DMS 273 (cell line): ENCODE measurements around the gene FGF13.

Source experiments
- DNase-seq: peaks from one replicate; lab custom pipeline; 2025; ENCODE audit not compliant: unreplicated experiment; lab: John Stamatoyannopoulos, UW

Gene FGF13

DNA sequence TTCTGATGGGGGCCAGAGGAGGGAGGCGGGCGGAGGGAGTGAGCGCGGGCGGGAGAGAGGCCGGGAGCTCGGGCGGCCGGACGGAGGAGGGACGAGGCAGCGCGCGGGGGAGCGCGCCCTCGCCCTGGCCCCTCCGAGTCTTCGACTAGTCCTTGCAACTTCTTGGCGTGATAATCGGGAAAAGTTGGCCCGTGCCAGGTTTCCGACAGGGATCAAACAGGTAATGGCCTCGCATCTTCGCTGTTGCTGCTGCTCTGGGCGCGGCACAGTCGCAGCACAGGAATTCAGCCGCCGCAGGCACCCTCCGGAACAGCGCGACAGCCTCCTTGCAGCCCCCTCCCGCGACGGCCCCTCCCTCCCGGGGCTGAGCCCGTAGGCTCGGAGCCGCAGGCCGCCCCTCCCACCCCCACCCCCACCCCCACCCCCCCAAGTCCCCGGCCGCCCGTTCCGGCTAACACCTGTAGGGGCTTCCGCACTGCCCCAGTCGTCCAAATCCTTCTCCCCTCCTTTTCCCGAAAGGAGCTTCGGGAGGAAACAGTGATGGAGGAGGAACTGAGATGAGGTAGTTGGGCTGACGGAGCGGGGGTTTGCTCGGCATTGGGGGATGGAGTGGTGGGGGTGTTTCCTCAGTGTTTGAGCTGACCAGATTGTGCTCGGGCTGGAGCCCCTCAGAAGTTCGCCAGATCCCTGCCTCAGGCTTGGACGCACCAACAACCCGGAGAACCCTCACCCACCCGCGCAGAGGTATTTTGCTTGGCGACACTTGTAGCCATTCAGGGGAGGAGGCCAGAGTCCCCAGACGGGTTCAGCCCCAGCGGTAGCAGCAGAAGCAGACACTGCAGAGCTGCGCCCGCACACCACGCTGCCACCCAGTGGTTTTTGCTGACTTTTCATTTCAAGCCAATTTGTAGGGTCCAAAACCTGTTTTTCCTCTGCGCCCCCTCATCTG is at the start of gene FGF13:
Gene FGF13 (minus strand): TSS at position 319 of the 949 bp plus-strand sequence. CDS start 714 bp downstream, outside the sequence.
- peak; percentile 49 for DNase-seq

DNA sequence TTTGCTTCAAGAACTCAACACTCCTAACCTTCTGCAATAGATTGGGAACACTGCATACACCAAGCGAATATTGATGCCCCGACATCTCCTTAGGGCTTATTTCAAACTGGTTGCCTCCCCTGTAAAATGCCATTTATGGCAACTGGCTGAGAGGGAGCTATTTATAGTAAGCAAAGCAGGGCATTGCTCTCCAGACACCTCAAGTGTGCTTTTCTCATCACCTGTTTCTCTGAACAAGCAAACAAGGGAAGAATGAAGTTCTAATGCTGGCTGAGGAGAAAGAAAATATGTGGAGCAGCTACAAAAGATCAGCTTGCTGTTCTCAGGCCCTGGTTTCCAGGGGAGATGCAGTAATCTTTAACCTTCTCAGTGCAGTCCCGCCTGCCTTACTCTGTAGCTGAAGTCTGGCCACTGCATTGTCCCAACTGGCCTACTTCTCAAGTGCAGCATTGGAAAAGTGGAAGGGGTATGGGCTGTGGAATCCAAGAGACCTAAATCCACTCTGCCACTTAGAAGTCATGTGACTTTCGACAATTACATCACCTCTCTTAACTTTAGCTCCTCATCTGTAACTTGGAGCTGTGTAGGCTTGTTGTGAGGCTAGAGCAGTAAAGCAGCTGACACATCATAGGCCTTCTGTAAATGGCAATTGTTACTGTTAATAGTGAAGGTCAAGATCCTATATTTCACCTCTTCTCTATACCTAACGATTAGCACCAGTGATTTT is 47.9 kb upstream of the FGF13 start:
- DNase-seq = no peak

DNA sequence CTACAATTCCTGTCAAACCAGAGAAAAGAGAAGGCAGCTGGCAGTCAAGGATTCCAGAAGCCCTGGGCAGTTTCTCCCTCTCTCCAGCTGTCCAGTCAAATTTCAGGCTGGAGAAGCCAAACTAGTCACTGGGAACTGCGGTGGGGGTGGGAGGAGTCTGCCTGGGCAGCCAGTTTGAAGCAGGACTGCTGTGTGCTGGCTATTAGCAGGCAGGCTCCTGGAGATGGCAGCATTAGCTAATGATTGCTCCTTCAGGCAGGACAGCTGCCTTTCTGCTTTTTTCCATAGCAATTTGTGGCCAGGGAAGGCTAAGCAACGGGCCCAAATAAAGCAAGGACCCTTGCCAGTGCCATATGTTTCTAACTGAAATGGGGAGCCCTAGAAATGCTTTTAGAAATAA is 44.7 kb upstream of the FGF13 start:
- peak; percentile 49 for DNase-seq

DNA sequence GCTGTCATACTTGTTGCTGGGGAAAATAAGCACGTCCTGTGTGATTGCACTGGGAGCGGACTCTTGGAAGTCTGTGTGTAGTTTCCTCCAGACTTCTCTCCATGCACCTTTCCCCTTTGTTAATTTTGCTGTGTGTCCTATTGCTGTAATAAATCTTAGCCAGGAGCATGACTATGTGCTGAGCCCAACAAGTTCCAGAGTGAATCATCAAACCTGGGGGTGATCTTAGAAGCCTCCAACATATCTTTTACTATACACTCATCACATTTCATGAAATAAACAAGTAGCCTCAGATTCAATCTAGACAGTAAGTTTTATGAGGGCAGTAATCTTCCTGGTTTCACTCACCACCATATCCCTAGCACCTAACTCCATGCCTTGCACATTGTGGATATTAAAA is 43.3 kb upstream of the FGF13 start:
- no peak for DNase-seq

DNA sequence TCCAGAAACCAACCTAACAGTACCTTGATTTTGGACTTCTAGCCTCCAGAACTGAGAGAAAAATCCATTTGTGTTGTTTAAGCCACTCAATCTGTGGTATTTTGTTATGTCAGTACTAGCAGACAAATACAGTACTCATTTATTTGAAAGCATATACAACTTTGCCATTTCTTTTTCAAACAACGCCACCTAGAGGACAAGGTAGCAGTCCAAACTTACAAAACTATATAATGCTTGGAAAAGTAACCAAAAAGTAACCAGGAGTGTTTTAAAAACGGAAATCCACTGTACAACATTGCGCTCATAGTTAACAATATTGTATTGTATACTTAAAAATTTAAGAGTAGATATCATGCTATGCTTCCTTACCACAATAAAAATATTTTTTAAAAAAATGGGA is 37.0 kb upstream of the FGF13 start:
- peak; percentile 63 for DNase-seq

DNA sequence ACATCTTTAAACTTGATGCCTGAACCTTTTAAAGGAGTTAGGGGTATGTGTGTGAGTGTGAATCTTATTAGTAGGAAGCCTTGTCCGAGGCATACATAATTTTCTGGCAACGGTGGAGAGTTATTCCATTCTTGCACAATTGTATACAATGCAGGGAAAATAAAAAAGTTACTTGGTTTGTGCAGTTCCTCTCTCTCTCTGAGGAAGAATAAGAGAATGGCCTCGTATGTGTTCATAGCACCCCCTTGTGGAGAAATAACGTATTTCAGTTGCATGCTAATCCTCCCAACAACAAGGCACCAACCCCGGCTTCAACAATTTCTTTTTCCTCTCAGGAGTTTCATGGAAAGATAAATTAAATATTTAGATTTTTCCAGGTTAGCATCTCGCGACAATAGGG is 33.7 kb upstream of the FGF13 start:
- peak; percentile 81 for DNase-seq

DNA sequence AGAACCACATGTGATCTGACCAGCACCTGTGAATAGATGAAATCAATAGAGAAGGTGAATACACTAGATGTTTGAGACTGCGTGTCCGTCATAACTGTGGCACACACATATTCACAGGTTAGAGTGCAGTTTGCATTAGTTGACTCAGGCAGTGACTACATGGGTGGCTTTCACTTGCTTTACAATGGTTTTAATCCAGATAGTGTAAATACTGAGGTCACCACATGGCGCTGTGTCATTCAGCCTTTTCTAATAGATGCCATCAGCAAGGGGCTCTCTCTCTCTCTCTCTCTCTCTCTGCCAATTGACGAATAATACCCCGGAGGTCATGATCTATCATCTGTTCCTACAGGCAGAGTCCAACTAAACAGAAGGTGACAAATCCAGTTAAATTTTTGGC is 30.7 kb upstream of the FGF13 start:
- no peak for DNase-seq

DNA sequence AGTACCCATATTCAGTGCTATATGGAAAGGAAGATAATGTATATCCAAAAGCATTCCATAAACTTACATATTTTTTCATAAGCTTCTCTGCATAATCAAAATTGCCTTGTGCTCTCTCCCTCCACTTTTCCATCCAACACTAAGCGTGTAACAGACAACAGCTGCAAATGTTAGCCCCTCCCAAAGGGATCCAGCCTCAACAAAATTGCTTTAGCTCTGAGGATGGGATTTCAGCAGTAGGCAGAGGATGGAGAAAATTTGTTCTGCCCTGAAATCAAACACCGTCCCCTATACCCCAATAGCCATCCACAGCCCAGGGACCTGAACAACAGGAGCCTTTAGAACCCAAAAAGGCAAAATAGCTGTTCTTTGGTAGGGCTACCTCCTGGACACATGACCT is 28.8 kb upstream of the FGF13 start:
- DNase-seq = no peak

DNA sequence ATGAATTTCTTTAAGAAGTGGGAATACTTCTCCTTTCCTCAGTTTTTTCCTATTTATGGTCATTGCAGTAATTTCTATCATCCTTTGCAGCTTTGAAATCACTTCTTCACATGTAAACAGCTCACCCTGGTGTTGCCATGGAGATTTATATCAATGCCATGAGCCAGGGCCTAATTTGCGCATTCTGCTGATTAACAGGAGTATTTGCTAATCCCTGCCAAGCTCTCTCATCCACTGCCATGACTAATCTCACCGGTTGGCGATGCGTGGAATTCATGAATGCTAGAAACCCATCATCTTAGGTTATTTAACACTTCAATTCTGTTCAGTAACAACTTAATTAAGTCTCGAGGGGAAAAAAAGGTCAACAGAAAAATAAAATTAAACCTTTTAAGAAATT is 11.8 kb upstream of the FGF13 start:
- no peak for DNase-seq

DNA sequence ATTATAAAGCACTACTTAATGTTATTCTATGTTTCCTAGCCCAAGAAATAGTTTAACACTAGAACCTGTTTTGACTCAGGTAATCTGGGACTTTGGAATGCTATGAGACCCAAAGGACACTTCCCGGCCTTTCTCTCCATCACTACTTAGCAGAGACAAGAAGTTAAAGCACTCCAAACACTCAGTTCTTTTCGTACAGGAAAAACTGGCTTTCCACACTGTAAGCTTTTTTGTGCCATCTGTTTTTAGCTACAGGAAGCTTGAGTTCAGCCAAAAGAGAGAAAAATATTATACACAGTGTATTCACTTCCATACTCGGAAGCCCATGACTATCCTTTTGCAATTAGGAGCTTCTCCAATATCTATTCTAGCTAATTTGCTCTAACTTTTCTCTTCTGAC is 7.9 kb upstream of the FGF13 start:
- no peak for DNase-seq

DNA sequence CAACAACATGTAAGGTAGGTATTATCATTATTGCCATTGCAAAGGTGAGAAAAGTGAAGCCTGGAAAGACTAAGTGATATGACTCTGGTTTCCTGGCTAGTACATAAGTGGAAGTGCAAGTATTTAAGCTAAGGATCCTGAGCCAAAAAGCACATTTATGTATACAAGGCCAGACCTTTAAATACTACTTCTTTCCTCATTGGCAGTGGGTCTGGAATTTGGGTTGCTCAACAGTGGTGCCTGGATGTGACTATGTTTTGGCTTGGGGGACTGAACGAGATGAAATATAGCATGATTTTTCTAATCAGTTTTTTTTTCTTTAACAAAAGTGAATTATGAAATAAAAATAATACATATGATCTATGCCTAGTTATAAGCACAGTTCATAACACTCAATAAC is 7.4 kb upstream of the FGF13 start:
- no peak for DNase-seq

DNA sequence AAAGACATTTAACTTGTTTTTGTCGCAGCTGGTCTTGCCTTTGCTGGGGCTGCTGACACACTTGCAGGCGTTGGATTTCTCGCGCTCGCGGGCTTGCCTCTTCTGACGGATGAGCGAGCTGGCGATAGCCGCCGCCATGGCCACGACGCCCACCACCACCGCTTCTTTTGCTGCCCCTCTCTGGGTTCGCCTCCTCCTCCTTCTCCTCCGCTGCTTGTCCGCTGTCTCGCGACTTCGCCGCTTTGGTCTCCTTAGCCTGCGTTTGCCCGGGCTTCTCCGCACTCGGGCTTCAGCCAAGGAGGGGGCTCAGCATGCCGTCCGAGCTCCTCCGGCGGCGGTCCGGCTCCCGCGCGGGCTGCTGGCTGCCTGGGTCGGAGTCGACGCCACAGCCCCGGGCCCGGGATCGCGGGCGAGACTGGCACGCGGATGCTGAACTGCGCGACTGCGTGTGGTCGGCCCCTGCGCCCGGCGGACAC is 613 bp downstream of the FGF13 start:
- peak; percentile 15 for DNase-seq

DNA sequence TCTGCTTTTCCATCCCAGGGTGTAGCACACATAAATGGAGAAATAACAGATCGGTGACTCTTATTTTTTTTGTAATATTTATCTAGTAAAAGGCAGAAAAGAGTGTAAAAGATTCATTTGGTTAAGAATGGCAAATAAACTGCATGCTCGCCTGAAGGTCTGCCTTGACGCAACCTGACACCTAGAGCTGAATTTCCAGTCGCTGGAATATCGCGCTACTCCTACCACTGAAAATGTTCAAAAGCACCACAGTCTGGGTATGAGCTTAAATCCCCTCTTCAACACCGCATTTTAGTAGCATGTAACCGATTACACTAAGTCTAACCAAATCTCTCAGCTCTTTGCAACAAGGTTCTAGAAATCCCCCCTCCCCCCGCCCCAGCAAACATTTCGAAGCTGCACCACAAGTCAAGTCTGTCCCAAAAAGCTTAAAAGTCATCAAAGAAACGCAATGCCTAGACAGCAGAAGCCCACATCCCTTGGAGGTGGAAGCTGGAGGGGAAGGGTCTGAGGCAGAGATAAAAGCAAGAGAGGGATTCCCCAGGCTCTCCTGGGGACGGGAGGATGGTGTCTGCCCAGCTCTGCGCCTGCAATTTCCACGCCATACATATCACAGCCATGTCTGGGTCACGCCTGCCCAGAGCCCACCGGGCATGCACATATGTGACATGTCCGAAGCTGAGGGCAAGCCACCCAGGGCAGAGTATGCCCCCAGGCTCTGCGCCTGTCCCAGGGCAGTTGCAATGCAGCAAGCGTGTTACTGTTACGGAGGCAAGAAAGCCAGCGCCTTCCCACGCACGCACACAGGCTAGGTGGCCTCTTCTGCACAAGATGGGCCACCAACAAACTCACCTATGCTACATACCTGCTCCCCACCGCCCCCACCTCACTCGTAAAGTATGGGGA is 1.4 kb downstream of the FGF13 start:
- no peak for DNase-seq

DNA sequence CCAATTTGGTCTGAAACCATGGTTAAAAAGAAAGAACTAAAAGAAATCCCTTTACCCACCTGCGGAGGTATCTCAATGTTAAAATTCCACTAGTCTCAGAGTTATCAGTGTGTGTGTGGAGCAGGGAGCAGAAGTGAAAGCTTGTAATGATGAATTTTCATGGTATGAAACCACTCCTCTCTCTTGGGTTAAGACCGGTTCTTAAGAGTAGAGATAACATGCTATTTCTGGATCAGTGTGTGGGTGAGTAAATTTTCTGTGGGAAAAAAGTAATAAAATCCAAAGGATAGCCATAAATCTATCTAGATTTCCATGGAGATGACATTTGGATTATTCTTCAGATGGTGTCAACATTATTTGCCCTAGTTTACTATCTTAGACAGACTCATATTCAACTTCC is 3.2 kb downstream of the FGF13 start:
- DNase-seq = no peak

DNA sequence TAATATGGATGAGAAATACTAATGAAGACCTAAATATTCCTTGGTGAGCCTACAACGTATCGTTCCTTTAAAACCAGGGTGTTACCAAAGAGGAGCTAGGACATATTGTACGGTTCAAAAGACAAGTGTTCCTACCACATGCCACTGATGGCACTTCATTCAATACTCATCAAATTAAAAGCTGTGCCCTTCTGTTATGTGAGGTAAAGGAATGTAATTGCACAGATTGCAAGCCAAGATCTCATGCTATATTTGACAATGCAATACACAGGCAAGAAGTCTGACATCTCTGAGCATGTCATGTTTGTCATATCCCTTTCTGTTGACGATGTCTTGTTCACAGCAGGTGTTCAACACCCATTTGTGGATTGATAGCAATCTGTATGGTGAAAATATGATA is 6.9 kb downstream of the FGF13 start:
- no peak for DNase-seq

DNA sequence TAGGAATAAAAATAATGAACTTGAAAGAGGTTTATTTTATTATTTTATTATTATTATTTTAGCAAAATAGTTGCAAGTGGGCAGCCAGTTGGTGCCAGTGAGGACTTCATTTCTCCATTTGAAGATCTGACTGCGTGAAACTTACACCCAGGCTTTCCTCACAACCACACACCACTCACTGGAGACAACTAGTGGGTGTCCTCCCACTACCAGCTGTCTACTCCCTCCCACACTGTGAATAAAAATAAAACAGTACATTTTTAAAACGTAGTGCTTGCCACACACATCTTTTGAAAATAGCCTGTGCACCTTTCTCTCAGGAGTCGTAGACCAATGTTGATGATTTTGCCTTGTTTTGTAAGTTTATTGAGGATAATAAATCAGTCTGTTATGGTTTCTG is 7.4 kb downstream of the FGF13 start:
- DNase-seq = no peak

DNA sequence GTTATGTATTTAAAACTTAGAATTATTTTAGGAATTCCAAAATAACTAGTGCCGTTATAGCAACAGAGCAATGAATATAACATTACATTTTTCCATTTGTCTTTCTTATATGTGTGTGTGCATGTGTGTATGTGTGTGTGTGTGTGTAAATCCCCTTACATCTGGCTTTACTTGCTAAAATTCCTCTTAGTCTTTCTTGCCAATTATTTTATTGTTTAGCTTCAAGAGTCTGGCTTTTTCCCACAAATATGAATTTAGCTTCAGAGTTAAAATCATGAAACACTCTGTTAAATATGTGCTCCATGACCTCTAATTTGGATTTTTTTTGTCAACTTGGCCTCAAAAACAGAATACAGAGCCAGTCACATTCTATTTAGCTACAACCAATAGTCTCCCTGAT is 18.9 kb downstream of the FGF13 start:
- no peak for DNase-seq

DNA sequence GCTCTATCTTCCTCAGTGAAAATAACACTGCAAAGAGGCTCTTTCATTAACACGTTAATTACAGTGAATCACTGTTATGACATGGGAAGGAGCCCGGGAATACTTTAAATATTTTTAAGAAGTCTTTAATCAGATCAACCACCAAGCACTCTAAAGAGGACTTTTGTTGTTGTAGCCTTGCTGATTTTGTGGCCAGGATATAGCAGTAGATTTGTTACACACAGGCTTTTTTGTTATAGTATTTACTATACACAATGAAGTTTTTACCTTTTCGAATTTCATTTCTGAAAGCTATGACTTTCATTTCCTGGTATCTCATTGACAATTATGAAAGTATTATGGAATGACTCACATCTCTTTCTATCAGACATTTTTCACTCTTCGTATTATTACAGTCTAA is 20.3 kb downstream of the FGF13 start:
- DNase-seq = no peak

DNA sequence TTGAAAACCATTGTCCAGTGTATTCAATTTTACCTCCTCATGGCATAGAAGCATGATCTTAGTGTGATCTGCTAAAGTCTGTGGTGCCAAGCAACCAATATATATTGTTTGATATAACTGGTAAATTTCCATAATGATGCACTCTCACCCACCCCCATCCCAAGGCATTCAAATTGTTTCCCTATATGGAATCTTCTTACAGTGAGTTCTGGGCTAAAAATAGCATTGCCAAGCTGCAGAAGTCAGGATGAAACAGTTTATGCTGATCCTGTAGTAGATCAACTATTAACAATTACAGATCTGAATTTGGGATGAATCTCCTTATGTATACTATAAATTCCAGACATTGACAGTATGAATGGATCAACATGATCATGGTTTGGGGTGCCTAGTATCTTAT is 20.9 kb downstream of the FGF13 start:
- no peak for DNase-seq

DNA sequence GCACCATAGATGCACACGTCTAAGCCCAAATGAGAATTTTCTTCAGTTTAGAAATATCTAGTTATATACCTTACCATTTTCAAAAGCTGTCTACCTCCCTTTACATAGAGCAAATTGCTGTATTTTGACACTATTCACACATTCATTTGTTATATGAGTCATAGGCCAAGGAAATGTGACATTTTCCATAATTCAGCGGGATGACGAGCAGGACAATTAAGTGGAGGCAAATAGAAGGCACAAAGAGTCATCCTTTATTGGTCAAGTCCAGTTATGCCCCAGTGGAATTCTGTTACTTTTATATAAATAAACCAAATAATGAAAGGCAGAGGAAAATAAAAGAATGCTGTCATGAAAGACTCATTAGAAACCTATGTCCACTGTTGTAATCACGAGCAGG is 27.9 kb downstream of the FGF13 start:
- DNase-seq = no peak

DNA sequence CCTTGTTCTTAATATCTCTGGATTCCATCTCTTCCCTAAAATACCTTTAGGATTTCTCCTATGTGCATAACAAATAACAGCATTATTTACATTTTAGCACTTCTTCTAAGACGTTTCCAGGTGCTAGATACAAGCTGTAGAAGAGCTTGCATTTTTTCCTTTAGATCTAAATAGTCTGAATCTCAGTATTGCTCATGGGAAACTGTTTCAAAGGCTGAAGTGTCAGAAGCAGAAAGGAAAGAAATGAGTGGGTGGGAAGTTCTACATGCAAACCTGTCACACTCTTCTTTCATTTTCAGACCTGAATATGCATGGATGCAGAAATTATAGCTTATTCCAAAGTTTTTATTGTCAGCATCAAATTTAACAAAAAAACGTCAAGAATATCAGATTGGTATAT is 41.8 kb downstream of the FGF13 start:
- no peak for DNase-seq
